ENCODE results near the gene ABI3. TPM values are rescaled to one million over a fixed set of nuclear protein-coding genes. Genes with fewer than 3 reads are reported as not detected.

The ABI3 gene
- total and polyA plus RNA-seq, 9 of the 15 experiments (the other 6 are each of a cell fraction or from before 2014, with no cell fraction given): not detected

- TF ChIP-seq UBTF (IDR thresholded peaks at IDR 0.05; ENCODE audit: borderline replicate concordance in 1 of 2, low read depth in 2 of 2, low read length in 2 of 2) (peak in 1 of 2 experiments; percentile 70; a peak in 1 of 4 replicates), ZBTB2 (IDR thresholded peaks at IDR 0.05) (no peak), RBM15 (IDR thresholded peaks at IDR 0.05; ENCODE audit: insufficient read depth, low read length) (no peak), KAT2B (IDR thresholded peaks at IDR 0.05; ENCODE audit: low read depth, low read length) (no peak), DNMT1 (IDR thresholded peaks at IDR 0.05) (no peak), VEZF1 (CRISPR knock-in tag; IDR thresholded peaks at IDR 0.05) (peak; percentile 44; the same call in 1 of the 2 replicates), YBX1 (IDR thresholded peaks at IDR 0.05) (no peak), KDM1A (IDR thresholded peaks at IDR 0.05) (peak in 1 of 2 experiments; percentile 30; a peak in 1 of 4 replicates), ZNF511 (CRISPR knock-in tag; IDR thresholded peaks at IDR 0.05) (no peak), KDM4B (IDR thresholded peaks at IDR 0.05; ENCODE audit: borderline replicate concordance in 2 of 2, low read depth in 1 of 2) (no peak), TEAD4 (IDR thresholded peaks at IDR 0.05; ENCODE audit: low read length) (no peak), TEAD4 (CRISPR knock-in tag; IDR thresholded peaks at IDR 0.05; ENCODE audit: borderline replicate concordance) (no peak), ZFX (CRISPR knock-in tag; IDR thresholded peaks at IDR 0.05) (no peak), TCF15 (CRISPR knock-in tag; IDR thresholded peaks at IDR 0.05) (no peak), SMAD3 (CRISPR knock-in tag; conservative IDR thresholded peaks at IDR 0.05) (no peak), GABPB1 (CRISPR knock-in tag; IDR thresholded peaks at IDR 0.05) (no peak)
- TF ChIP-seq, protein P1, sequence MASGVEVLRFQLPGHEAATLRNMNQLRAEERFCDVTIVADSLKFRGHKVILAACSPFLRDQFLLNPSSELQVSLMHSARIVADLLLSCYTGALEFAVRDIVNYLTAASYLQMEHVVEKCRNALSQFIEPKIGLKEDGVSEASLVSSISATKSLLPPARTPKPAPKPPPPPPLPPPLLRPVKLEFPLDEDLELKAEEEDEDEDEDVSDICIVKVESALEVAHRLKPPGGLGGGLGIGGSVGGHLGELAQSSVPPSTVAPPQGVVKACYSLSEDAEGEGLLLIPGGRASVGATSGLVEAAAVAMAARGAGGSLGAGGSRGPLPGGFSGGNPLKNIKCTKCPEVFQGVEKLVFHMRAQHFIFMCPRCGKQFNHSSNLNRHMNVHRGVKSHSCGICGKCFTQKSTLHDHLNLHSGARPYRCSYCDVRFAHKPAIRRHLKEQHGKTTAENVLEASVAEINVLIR (CRISPR knock-in tag; IDR thresholded peaks at IDR 0.05): no peak
- TF ChIP-seq, protein P2, sequence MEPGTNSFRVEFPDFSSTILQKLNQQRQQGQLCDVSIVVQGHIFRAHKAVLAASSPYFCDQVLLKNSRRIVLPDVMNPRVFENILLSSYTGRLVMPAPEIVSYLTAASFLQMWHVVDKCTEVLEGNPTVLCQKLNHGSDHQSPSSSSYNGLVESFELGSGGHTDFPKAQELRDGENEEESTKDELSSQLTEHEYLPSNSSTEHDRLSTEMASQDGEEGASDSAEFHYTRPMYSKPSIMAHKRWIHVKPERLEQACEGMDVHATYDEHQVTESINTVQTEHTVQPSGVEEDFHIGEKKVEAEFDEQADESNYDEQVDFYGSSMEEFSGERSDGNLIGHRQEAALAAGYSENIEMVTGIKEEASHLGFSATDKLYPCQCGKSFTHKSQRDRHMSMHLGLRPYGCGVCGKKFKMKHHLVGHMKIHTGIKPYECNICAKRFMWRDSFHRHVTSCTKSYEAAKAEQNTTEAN (CRISPR knock-in tag; IDR thresholded peaks at IDR 0.05): no peak
These were observed 49.7 kb downstream of the ABI3 start (continued) for GRCh38 chr17:49260011-49260816.

Measured in K562 (cell line).